GM12873 (cell line): ENCODE measurements around the gene HIVEP3.

Source experiments
- CTCF ChIP-seq: IDR thresholded peaks from 2 replicates; pipeline ENCODE4 v1.5.1; 2012; ENCODE audit warnings: low read depth, mild to moderate bottlenecking, moderate library complexity, low read length, control low read depth; ENCODE audit not compliant: insufficient read depth; ENCODE audit errors: missing control alignments

Gene HIVEP3

DNA sequence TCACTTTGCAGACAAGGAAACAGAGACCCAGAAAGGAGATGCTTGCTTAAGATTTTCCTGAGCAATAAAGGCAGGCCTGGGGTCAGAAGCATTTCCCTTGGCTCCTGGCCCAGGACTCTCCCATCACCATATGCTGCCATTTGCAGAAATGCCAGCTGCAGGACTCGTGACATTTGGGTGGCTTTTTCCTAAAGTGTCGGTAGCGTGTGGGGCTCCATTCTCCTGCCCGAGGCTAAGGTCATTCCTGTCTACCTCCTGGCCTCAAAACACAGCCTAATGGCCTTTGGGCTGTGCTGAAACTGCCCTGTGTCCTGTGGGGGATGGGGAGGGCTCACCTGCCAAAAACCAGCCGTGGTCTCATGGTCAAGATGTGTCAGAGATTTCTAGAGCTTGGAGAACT lies 218.1 kb downstream of the HIVEP3 start:
- TF ChIP-seq CTCF = no peak

GRCh38 chr1:41699861-41700248 lies 218.9 kb downstream of the HIVEP3 start:
- no peak for TF ChIP-seq CTCF

DNA sequence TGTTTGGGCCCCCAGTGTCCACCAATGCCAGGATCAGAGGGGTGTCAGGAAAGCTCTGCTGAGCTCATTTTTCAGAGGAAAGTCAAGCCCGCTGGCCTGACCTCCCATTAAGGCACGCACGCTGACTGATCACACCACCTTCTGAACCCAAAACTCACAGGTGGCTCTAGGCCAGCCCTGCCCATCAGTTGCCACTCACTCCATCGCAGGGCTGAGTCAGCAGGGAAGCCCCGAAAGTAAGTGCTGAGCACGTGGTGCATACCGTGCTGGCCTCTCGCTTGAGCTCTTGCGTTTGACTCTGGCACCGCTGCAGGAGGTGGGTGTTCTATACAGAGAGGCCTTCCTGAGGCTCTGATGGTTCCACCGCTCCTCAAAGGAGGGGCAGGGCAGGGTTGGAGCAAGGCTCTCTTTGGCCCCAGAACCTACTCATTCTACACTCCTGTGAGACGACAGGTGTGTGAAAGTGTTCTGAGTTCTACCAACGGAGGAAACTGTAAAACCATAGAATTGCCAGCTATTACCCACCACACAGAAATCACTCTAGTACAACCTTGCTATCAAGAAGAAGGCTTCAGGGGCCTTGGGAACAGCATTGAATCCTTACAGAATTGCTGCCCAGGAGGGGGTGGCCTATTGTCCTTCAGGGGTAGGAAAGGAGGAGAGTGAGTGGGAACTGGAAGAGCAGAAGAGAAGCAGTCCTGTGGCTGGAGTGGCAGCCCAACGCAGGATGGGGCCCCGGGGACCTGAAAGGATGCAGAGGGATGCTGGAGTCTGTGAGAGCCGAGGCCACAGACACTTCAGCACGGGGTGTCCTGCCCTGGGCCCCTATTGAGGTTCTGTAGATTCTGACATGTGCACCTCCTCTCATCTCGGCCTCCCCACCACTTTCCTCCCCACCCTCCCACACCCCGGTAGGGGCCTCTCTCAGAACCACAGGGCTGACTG lies 219.5 kb downstream of the HIVEP3 start:
- TF ChIP-seq CTCF = peak; percentile 5

DNA sequence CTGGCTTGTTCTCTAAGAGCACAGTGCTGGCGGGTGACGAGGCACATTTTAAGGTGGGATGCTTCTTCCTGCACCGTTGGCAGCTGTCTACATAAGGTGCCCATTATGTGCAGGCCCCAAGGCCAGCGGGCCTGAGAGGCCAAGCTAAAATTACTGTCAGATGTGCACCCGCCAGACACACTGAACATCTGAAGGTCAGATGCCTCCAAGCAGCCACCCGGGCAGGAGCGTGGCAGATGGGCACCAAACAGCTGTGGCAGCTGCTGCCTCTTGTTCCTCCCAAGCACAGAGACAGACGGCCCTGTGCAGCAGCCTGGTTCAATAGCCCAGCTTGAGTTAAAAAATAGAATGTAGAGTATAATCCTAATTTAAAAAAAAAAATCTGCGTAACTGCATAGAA lies 222.3 kb downstream of the HIVEP3 start:
- TF ChIP-seq CTCF = no peak

- no peak for TF ChIP-seq CTCF
These were observed 223.5 kb downstream of the HIVEP3 start for GRCh38 chr1:41695118-41695745.

- no peak for TF ChIP-seq CTCF
These were observed 227.3 kb downstream of the HIVEP3 start for GRCh38 chr1:41691424-41691823.

- TF ChIP-seq CTCF = no peak
These were observed 228.4 kb downstream of the HIVEP3 start for GRCh38 chr1:41690331-41690730.
